Neuronal stem cell (in vitro differentiated cells): ENCODE measurements around the gene OLA1.

Experiments used
- DNase-seq: peaks from one replicate; pipeline ENCODE4 v3.0.0-alpha.2; 2013; ENCODE audit warnings: low spot score
- H2AFZ ChIP-seq: one replicate; pipeline ENCODE4 v1.6.1; 2013; ENCODE audit warnings: mild to moderate bottlenecking, low read length, inconsistent platforms
- H2AK5ac ChIP-seq: 2 replicates; pipeline ENCODE4 v1.6.1; 2013; ENCODE audit warnings: low read depth, mild to moderate bottlenecking, inconsistent platforms, low read length, moderate library complexity, mixed read lengths
- H2BK120ac ChIP-seq: 2 replicates; pipeline ENCODE4 v1.6.1; 2013; ENCODE audit warnings: low read depth, mild to moderate bottlenecking, inconsistent platforms, low read length, moderate library complexity, mixed read lengths
- H2BK12ac ChIP-seq: one replicate; pipeline ENCODE4 v1.6.1; 2013; ENCODE audit warnings: low read length, inconsistent platforms
- H2BK15ac ChIP-seq: 2 replicates; pipeline ENCODE4 v1.6.1; 2013; ENCODE audit warnings: mild to moderate bottlenecking, low read length, inconsistent platforms, mixed read lengths
- H2BK5ac ChIP-seq: one replicate; pipeline ENCODE4 v1.6.1; 2013; ENCODE audit warnings: inconsistent platforms, mild to moderate bottlenecking, low read length, moderate library complexity
- H3K14ac ChIP-seq: one replicate; pipeline ENCODE4 v1.6.1; 2013; ENCODE audit warnings: low read length, inconsistent platforms
- H3K18ac ChIP-seq: 2 replicates; pipeline ENCODE4 v1.6.1; 2013; ENCODE audit warnings: low read length, inconsistent platforms
- H3K23ac ChIP-seq: 2 replicates; pipeline ENCODE4 v1.6.1; 2013; ENCODE audit warnings: low read depth, mild to moderate bottlenecking, mixed read lengths, low read length, inconsistent platforms; ENCODE audit not compliant: poor library complexity
- H3K27ac ChIP-seq: replicated peaks from 3 replicates; pipeline ENCODE4 v1.5.1; 2013; ENCODE audit warnings: low read length, inconsistent platforms
- H3K27me3 ChIP-seq, 3 experiments: 2 replicates each; pipeline ENCODE4 v1.6.1; 2013; ENCODE audit warnings: low read length in 3 of 3, mild to moderate bottlenecking in 2 of 3, inconsistent platforms in 1 of 3, low read depth in 1 of 3, mixed read lengths in 1 of 3, moderate library complexity in 1 of 3; ENCODE audit not compliant: control insufficient read depth in 3 of 3, insufficient read depth in 3 of 3
- H3K36me3 ChIP-seq, 2 donors: replicated peaks in 1 of 2; 2 replicates each; pipeline ENCODE4 v1.6.1; 2013; ENCODE audit warnings: low read length in 2 of 2; ENCODE audit not compliant: control insufficient read depth in 2 of 2, insufficient read depth in 2 of 2
- H3K4ac ChIP-seq: 2 replicates; pipeline ENCODE4 v1.6.1; 2013; ENCODE audit warnings: inconsistent platforms, mild to moderate bottlenecking, low read length, moderate library complexity
- H3K4me1 ChIP-seq, 2 donors: 1 replicate in 1 of 2; 2 replicates in 1 of 2; pipeline ENCODE4 v1.6.1; 2013; ENCODE audit warnings: low read length in 2 of 2, low read depth in 1 of 2; ENCODE audit not compliant: control insufficient read depth in 2 of 2, insufficient read depth in 1 of 2
- H3K4me2 ChIP-seq: one replicate; pipeline ENCODE4 v1.6.1; 2013; ENCODE audit warnings: mild to moderate bottlenecking, low read length, inconsistent platforms; ENCODE audit not compliant: insufficient read depth, poor library complexity, severe bottlenecking
- H3K4me3 ChIP-seq, 2 donors: 2 replicates each; pipeline ENCODE4 v1.5.1; 2013; ENCODE audit warnings: low read length in 2 of 2, mild to moderate bottlenecking in 2 of 2, inconsistent platforms in 1 of 2, moderate library complexity in 1 of 2
- H3K79me1 ChIP-seq: one replicate; pipeline ENCODE4 v1.6.1; 2013; ENCODE audit warnings: low read depth, mild to moderate bottlenecking, inconsistent platforms, low read length, moderate library complexity
- H3K9ac ChIP-seq: one replicate; pipeline ENCODE4 v1.6.1; 2013; ENCODE audit warnings: mild to moderate bottlenecking, low read depth, low read length, inconsistent platforms; ENCODE audit not compliant: poor library complexity
- H3K9me3 ChIP-seq, 2 donors: replicated peaks in 1 of 2; 2 replicates each; pipeline versions ENCODE3 to v1.6.1; 2013; ENCODE audit warnings: low read length in 2 of 2, mild to moderate bottlenecking in 2 of 2, inconsistent platforms in 1 of 2, low read depth in 1 of 2, mixed read lengths in 1 of 2, moderate library complexity in 1 of 2; ENCODE audit not compliant: control insufficient read depth in 2 of 2, insufficient read depth in 1 of 2
- H4K8ac ChIP-seq: one replicate; pipeline ENCODE4 v1.6.1; 2013; ENCODE audit warnings: low read depth, mild to moderate bottlenecking, inconsistent platforms, low read length, moderate library complexity
- H4K91ac ChIP-seq: one replicate; pipeline ENCODE4 v1.6.1; 2013; ENCODE audit warnings: low read length, low read depth, mild to moderate bottlenecking, inconsistent platforms; ENCODE audit not compliant: poor library complexity
- WGBS, 2 donors: extraction: QIAGEN DNeasy Blood & Tissue Kit; methylation state at CpG; one replicate each; pipeline ENCODE4 v1.1.7; 2013; ENCODE audit warnings: missing lambda C conversion rate in 2 of 2, mixed read lengths in 1 of 2; ENCODE audit not compliant: insufficient read length in 2 of 2, insufficient replicate concordance in 1 of 2; ENCODE audit errors: extremely low coverage in 2 of 2; 5-methylcytosine and 5-hydroxymethylcytosine counted together

The OLA1 gene

DNA sequence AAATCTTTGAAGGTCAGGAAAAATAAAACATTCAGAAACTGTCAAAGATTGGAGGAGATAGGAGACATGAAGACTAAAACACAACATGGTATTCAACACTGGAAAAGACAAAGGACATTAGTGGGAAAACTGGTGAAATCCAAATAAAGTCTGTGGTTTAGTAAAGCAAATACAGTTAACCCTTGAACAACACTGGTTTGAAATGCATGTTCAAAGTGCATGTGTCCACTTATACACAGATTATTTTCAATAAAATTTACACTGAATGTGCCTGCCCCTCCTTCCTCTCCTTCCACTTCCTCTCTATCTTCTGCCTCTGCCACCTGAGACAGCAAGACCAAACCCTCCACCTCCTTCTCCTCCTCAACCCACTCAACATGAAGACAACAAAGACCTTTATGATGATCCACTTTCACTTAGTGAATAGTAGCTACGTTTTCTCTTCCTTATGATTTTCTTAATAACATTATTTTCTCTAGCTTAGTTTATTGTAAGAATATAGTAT, 14.5 kb downstream of the OLA1 start:
- Histone ChIP-seq H3K4me2 (no peak overlapping the region), H2AFZ (no peak overlapping the region), H2BK15ac (no peak overlapping the region), H3K14ac (no peak overlapping the region), H3K4ac (no peak overlapping the region), H4K8ac (no peak overlapping the region), H2BK120ac (no peak overlapping the region), H2BK5ac (no peak overlapping the region), H3K27ac (no peak overlapping the region), H3K4me1 (peaks cover 0 to 2% of the 10 kb centered on the region in 2 donors), H3K9me3 (no peaks in the 10 kb centered on the region), H3K36me3 (peaks cover 3 to 43% of the 10 kb centered on the region in 2 donors), H2BK12ac (no peak overlapping the region), H3K18ac (no peak overlapping the region), H3K27me3 (no peaks in the 10 kb centered on the region), H3K4me3 (no peak overlapping the region), H4K91ac (no peak overlapping the region), H3K9ac (no peak overlapping the region), H3K79me1 (no peaks in the 10 kb centered on the region), H3K23ac (no peak overlapping the region), H2AK5ac (no peak overlapping the region)
- DNase-seq = no peak
- WGBS, 2 donors = no CpG with 5 or more reads among the region's 1 CpG

DNA sequence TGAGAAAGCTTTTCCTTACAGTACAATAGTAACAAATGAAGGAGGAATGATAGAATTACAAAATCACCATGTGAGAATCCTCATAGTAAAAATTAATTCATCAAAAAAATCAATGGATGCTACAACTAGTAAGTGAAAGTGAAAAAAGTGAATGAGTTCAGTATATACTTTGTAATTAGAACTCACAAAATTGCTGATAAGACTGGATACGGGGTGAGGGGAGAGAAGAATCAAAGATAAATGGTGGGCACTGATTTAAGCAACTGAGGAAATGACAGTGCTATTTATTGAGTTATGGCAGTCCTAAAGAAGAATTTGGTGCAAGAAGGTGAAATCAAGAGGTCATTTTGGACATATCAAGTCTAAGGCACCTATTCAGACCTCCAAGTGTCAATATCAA, 20.6 kb downstream of the OLA1 start:
- no peak overlapping the region for H3K9ac ChIP-seq
- DNase-seq = no peak
- H2BK15ac ChIP-seq = no peak overlapping the region
- no peak overlapping the region for H4K91ac ChIP-seq
- no peak overlapping the region for H4K8ac ChIP-seq
- no peak overlapping the region for H2BK12ac ChIP-seq
- H3K14ac ChIP-seq = no peak overlapping the region
- H2AFZ ChIP-seq = no peak overlapping the region
- H3K4ac ChIP-seq = no peak overlapping the region
- H3K23ac ChIP-seq = no peak overlapping the region
- no peaks in the 10 kb centered on the region for H3K4me1 ChIP-seq
- peaks cover 5 to 68% of the 10 kb centered on the region in 2 donors for H3K36me3 ChIP-seq
- no peak overlapping the region for H2BK5ac ChIP-seq
- H3K79me1 ChIP-seq = peaks cover 2% of the 10 kb centered on the region
- no peak overlapping the region for H3K4me3 ChIP-seq
- H3K9me3 ChIP-seq = peaks cover 0 to 3% of the 10 kb centered on the region in 2 donors
- H2BK120ac ChIP-seq = no peak overlapping the region
- H3K4me2 ChIP-seq = no peak overlapping the region
- WGBS, 2 donors = no CpG with 5 or more reads among the region's 1 CpG
- no peak overlapping the region for H3K18ac ChIP-seq
- H2AK5ac ChIP-seq = no peak overlapping the region
- no peak overlapping the region for H3K27ac ChIP-seq
- no peaks in the 10 kb centered on the region for H3K27me3 ChIP-seq

DNA sequence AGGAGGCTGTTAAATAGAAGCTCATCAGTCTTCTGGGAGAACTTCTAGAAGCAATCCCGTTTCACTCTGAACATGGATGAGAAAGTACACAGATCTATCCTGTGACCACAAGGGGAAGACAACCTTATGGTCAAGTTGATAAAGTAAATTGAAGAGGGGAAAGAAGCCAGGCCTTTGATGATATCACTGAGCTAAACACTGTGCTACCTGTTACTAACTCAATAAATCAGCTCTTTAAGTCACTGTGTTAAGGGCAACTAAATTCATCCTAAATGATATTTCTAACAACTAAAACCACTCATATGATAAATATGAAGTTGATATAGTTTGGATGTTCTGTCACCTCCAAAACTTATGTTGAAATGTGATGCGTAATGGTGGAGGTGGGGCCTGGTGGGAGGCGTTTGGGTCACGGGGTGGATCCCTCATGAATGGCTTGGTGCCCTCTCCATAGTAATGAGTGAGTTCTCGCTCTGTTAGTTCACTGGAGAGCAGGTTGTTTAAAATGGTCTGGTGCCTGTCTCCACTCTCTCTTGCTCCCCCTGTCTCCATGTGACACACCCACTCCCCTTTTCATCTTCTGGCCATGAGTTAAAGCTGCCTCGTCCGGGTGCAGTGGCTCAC, 23.6 kb downstream of the OLA1 start:
- no peak overlapping the region for H3K27ac ChIP-seq
- no CpG with 5 or more reads among the region's 7 CpGs for WGBS, 2 donors
- H3K9ac ChIP-seq = no peak overlapping the region
- no peak overlapping the region for H3K18ac ChIP-seq
- no peaks in the 10 kb centered on the region for H3K4me1 ChIP-seq
- H2BK12ac ChIP-seq = no peak overlapping the region
- H2AK5ac ChIP-seq = no peak overlapping the region
- H2BK120ac ChIP-seq = no peak overlapping the region
- H4K8ac ChIP-seq = no peak overlapping the region
- H2BK15ac ChIP-seq = no peak overlapping the region
- no peak overlapping the region for H2AFZ ChIP-seq
- no peak overlapping the region for H3K4ac ChIP-seq
- peaks cover 7 to 91% of the 10 kb centered on the region in 2 donors for H3K36me3 ChIP-seq
- no peak overlapping the region for H3K4me3 ChIP-seq
- H3K79me1 ChIP-seq = peaks cover 2% of the 10 kb centered on the region
- no peak overlapping the region for H3K4me2 ChIP-seq
- H3K23ac ChIP-seq = no peak overlapping the region
- no peak for DNase-seq
- H3K9me3 ChIP-seq = peaks cover 0 to 3% of the 10 kb centered on the region in 2 donors
- no peak overlapping the region for H3K14ac ChIP-seq
- H2BK5ac ChIP-seq = no peak overlapping the region
- no peak overlapping the region for H4K91ac ChIP-seq
- no peaks in the 10 kb centered on the region for H3K27me3 ChIP-seq

DNA sequence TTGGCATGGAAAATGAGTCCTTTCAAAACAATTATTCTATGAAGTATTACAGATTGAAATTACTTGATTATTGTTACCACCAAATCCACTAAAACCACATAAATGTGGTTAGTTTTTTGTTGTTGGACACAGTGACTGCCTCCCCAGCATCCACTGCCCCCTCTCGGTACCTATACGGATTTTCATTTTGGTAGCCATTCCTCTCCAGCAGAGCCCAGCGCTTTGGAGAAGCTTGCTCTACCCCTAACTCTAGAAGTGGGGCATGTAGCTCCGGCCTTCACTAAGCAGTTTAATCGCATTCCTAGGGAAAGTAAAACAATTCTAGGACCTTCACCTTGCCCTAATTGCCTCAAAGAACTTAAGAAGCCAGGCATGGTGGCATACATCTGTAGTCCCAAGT, 24.2 kb downstream of the OLA1 start:
- H3K18ac ChIP-seq = no peak overlapping the region
- H3K9ac ChIP-seq = no peak overlapping the region
- no peaks in the 10 kb centered on the region for H3K27me3 ChIP-seq
- no peak for DNase-seq
- no peak overlapping the region for H2BK120ac ChIP-seq
- no peak overlapping the region for H2AK5ac ChIP-seq
- no peak overlapping the region for H3K27ac ChIP-seq
- no peak overlapping the region for H2AFZ ChIP-seq
- H3K4me2 ChIP-seq = no peak overlapping the region
- H4K8ac ChIP-seq = no peak overlapping the region
- H3K4me3 ChIP-seq = no peak overlapping the region
- no peak overlapping the region for H2BK12ac ChIP-seq
- no peak overlapping the region for H2BK15ac ChIP-seq
- H2BK5ac ChIP-seq = no peak overlapping the region
- H3K23ac ChIP-seq = no peak overlapping the region
- no peak overlapping the region for H3K14ac ChIP-seq
- peaks cover 7 to 90% of the 10 kb centered on the region in 2 donors for H3K36me3 ChIP-seq
- peaks cover 0 to 3% of the 10 kb centered on the region in 2 donors for H3K9me3 ChIP-seq
- no peak overlapping the region for H3K4ac ChIP-seq
- no peaks in the 10 kb centered on the region for H3K4me1 ChIP-seq
- H4K91ac ChIP-seq = no peak overlapping the region
- H3K79me1 ChIP-seq = peaks cover 2% of the 10 kb centered on the region
- no CpG with 5 or more reads among the region's 5 CpGs for WGBS, 2 donors
